Ascending aorta (tissue), 2 donors: ENCODE data around the gene AK8. TPM values are rescaled to one million over a fixed set of nuclear protein-coding genes. Genes with fewer than 3 reads are reported as not detected.
A peak's percentile ranks its signal among the peaks of the same experiment; 100 is the strongest.

Experiments used
- DNase-seq, 2 donors: peaks; one replicate each; pipeline ENCODE4 v3.0.0-alpha.2; 2019; ENCODE audit warnings: low spot score in 2 of 2
- H3K27ac ChIP-seq, 2 donors: fragments of 200-600 bp; sonication (generic); one replicate each; pipeline ENCODE4 v1.5.1; 2016 to 2017; ENCODE audit warnings: mild to moderate bottlenecking in 1 of 2
- H3K27me3 ChIP-seq: fragments of 200-600 bp; sonication (generic); one replicate; pipeline ENCODE4 v1.5.1; 2017
- H3K36me3 ChIP-seq, 2 donors: fragments of 200-600 bp; sonication (generic); one replicate each; pipeline ENCODE4 v1.5.1; 2016
- H3K4me1 ChIP-seq, 2 donors: fragments of 200-600 bp; sonication (generic); one replicate each; pipeline ENCODE4 v1.5.1; 2016 to 2017; ENCODE audit warnings: mild to moderate bottlenecking in 1 of 2
- H3K4me3 ChIP-seq, 2 donors: fragments of 200-600 bp; sonication (generic); one replicate each; pipeline ENCODE4 v1.5.1; 2016 to 2017; ENCODE audit warnings: mild to moderate bottlenecking in 1 of 2
- H3K9me3 ChIP-seq, 2 donors: fragments of 200-600 bp; sonication (generic); one replicate each; pipeline ENCODE4 v1.5.1; 2016
- CTCF ChIP-seq, 3 experiments: fragments of 200-600 bp in 2 of 3; fragments of 450-650 bp in 1 of 3; sonication (generic) in 2 of 3; IDR thresholded peaks; one replicate each; pipeline ENCODE4 v1.5.1; 2016 to 2019; ENCODE audit warnings: antibody characterized with exemption in 3 of 3, mild to moderate bottlenecking in 1 of 3, moderate library complexity in 1 of 3
- intact Hi-C: fragments of 100-400 bp; cut with DNase I; formaldehyde crosslinking; loops from one replicate; pipeline ENCODE4 v1.15.1; 2023
- total RNA-seq: library from RNA; depleted of rRNA; stranded (reverse); fragments of >200 nt; gene quantifications from one replicate; pipeline ENCODE4 v1.1.0, GENCODE V29; 2016

AK8 gene
- total RNA-seq, 1 donor from 2014 or later = not detected

GRCh38 chr9:132793606-132794580 is 84.2 kb downstream of the AK8 start:
- DNase-seq = no peak
- Histone ChIP-seq H3K9me3 (no peaks in the 10 kb centered on the region), H3K4me1 (no peaks in the 10 kb centered on the region), H3K36me3 (no peaks in the 10 kb centered on the region), H3K27ac (no peak overlapping the region), H3K27me3 (no peaks in the 10 kb centered on the region), H3K4me3 (no peak overlapping the region)
- intact Hi-C loops = no loop called here
- no peak for TF ChIP-seq CTCF (IDR thresholded peaks at IDR 0.05)

- no peaks in the 10 kb centered on the region for H3K9me3 ChIP-seq
- no peaks in the 10 kb centered on the region for H3K36me3 ChIP-seq
- no peak for DNase-seq
- intact Hi-C loops = no loop called here
- H3K27me3 ChIP-seq = no peaks in the 10 kb centered on the region
- H3K4me1 ChIP-seq = no peaks in the 10 kb centered on the region
- no peak overlapping the region for H3K27ac ChIP-seq
- TF ChIP-seq CTCF (IDR thresholded peaks at IDR 0.05) = no peak
- H3K4me3 ChIP-seq = no peak overlapping the region
Measured at GRCh38 chr9:132792547-132792946, 85.5 kb downstream of the AK8 start.

GRCh38 chr9:132791699-132792240 is 86.3 kb downstream of the AK8 start:
- Histone ChIP-seq H3K27me3 (no peaks in the 10 kb centered on the region), H3K4me3 (no peak overlapping the region), H3K9me3 (no peaks in the 10 kb centered on the region), H3K4me1 (no peaks in the 10 kb centered on the region), H3K36me3 (no peaks in the 10 kb centered on the region), H3K27ac (no peak overlapping the region)
- DNase-seq = peak in 1 of 2 donors; percentile 28
- intact Hi-C loops = no loop called here
- no peak for TF ChIP-seq CTCF (IDR thresholded peaks at IDR 0.05)

- no peaks in the 10 kb centered on the region for H3K4me1 ChIP-seq
- H3K9me3 ChIP-seq = no peaks in the 10 kb centered on the region
- DNase-seq = no peak
- no peaks in the 10 kb centered on the region for H3K36me3 ChIP-seq
- no peaks in the 10 kb centered on the region for H3K27me3 ChIP-seq
- intact Hi-C loops = no loop called here
- no peak overlapping the region for H3K4me3 ChIP-seq
- no peak for TF ChIP-seq CTCF (IDR thresholded peaks at IDR 0.05)
- H3K27ac ChIP-seq = no peak overlapping the region
Measured at GRCh38 chr9:132789719-132790118, 88.4 kb downstream of the AK8 start.

GRCh38 chr9:132788378-132788777 is 89.7 kb downstream of the AK8 start:
- TF ChIP-seq CTCF (IDR thresholded peaks at IDR 0.05) = no peak
- intact Hi-C loops = no loop called here
- Histone ChIP-seq H3K36me3 (no peaks in the 10 kb centered on the region), H3K9me3 (no peaks in the 10 kb centered on the region), H3K4me1 (no peaks in the 10 kb centered on the region), H3K27me3 (no peaks in the 10 kb centered on the region), H3K27ac (no peak overlapping the region), H3K4me3 (no peak overlapping the region)
- no peak for DNase-seq
